D341Med (cell line): ENCODE measurements around the gene ADD1.
"Not testable (repeated sequence)": the region's sequence is repeated elsewhere in the genome, so short reads cannot be mapped to it uniquely, and the experiment has no call there.

Source experiments
- DNase-seq: peaks from one replicate; pipeline ENCODE4 v3.0.0; 2012; ENCODE audit warnings: low spot score

Gene ADD1

DNA sequence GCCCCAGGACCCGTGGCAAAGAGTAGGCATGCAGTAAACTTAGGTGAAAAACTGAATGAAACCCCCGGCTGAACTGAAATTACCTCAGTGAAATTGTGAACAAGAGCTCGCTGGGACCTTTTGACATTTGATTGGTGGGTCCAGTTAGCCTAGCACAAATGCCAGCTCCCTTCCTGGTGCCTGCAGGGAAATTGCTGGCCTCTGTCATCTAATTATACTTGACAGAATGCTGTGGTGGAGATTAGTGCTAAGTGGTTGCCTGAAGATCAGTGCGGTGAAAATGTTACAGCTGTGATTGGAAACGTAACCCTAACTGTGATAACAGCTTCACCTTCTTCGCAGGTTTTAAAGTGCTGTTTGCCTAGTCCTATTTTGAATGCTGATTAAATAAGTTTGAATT lies 43.0 kb downstream of the ADD1 start:
- peak; percentile 63 for DNase-seq

DNA sequence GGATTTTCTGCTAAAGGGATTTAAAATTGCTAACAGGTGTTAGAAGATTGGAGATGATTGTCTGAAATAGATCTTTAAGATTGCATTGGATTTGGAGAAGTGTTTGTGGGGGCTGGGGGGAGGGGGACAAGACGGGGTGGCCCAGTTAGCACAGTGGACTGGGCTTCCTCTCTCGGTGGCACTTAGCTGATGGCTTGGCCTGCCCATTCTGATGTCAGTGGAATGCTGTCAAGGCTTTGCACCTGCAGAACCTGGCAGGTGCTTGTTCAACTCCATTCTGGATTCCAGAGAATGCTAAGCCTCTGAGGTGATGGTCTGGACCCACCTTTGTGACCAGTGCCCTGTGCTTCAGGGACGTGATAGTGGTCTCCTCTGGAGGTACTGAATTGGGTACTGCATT lies 43.7 kb downstream of the ADD1 start:
- DNase-seq: no peak

DNA sequence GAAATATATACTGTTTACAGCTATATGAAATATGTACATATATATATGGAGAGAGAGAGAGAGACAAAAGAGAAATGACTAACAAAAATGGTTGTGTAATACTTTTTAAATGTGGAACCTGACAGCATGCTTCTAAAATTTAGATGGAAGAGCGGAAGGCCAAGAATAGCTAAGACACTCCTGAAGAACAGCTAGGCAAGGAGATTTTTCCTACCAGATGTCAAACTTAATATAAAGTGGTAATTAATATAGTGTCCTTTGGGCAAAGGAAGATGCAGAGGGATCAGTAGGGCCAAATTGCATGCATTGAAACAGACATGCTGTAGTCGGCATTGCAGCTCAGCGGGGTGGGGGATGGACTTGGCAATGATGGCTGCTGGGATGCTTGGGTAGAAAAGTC lies 45.2 kb downstream of the ADD1 start:
- no peak for DNase-seq

DNA sequence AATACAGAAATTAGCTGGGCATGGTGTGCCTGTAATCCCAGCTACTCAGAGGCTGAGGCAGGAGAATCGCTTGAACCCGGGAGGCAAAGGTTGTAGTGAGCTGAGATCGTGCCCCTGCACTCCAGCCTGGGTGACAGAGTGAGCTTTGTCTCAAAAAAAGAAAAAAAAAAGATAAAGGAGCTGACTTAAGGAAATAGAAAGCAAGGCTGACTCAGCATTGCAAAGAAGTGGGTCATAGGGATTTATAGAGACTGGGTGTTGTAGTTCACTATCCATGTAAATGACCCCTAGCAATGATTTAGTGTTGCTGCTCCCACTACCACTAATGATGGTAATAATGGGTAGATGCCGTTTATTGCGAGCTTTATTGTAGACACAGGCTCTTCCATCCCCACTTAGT lies 47.6 kb downstream of the ADD1 start:
- no peak for DNase-seq

DNA sequence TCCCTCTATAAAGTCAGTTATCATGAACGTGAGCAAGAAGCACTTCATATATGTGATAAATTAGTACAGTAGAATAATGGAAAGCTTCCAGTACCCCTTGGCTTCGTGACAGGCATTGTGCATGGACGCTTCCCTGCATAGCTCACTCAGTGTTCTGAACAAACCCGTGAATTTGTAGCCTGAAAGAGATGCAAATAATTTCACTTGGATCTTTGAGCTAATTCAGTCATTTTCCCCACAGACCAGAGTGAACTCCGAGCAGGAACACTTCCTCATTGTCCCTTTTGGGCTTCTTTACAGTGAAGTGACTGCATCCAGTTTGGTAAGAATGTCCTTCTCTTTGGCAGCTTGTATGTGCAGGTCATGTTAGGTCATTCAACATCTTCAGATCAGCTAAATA lies 50.1 kb downstream of the ADD1 start:
- no peak for DNase-seq

DNA sequence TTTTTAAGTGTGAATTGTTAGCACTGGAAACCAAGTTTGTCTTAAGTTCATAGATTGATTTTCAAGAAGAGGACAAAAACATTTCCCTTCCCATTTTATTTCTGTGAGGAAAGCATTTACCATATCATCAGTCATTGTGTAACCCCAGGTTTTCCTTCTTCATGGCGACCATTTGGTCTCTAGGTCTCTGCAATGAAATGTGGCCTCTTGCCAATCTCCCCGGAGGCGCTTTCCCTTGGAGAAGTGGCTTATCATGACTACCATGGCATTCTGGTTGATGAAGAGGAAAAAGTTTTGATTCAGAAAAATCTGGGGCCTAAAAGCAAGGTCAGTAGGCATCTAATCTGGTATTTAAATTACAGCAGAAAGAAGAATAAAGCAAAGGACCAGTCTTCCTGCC lies 54.4 kb downstream of the ADD1 start:
- no peak for DNase-seq

DNA sequence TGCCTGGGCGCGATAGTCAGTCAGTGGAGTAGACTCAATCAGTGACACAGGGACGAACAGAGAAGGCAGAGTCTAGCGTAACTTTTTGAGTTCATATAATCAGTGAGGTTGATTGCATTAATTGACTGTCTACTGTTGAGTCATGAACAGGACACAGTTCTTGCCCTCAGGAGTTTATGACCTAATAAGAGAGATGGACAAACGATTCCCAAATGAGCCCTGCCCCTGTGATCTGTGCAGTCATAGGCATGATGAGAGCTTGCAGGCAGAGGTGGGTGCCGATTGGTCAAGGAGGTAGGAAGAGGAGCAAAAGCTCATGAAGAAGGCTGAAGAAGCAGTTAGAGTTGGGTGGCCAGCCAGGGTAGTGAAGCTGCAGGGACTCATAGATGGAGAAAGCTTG lies 57.1 kb downstream of the ADD1 start:
- no peak for DNase-seq

DNA sequence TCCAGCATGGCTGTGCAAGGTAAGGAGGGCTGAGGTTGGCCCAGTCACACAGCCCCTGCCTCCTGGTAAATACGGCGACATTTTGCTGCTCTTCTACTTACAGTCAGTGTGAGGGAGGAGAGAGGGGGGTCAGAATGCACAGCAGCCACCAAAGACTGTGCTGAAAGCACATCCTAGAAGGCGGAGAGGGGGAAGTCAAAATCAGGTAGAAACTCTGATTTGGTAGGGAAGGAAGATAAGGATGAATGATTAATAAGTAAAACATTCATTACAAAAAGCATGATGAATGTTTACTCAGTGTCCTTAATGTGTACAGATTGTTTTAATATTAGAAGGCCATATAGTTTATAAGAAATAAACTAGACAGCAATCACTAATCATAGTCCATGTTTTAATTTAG lies 57.5 kb downstream of the ADD1 start:
- DNase-seq: no peak

DNA sequence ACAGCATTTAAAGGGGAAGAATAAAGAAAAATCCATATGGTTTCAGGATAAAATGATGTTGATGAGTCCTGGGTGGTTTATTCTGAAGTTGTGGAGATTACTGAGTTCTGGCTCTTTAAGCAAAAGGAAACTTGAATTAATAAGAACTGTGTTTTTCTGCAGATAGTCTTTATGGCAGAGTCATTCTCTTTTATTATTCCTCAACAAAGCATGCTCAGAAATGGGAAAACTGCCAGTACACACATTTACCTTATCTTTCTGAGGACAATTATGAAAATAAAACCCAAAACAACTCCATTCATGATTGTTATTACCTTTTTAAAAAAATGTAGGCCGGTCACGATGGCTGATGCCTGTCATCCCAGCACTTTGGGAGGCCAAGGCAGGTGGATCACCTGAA lies 58.5 kb downstream of the ADD1 start:
- DNase-seq: no peak

DNA sequence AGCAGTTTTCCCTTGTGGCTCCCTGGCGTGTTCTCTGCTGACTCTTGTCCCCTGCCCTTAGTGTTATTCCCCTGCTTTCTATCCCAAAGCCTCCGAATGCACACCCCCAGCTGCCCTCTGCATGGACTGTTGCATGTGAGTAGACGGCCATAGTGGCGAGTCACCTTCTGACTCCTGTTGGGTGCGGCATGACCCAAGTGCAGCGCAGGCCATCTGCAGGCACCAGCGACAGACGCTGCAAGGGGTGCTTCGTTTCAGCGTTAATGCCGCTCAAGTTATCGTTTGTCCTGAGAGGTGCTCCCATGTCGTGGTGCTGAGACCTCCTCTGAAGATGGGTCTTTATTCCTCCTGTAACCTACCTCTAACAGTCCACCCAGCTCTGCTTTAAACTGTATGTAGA lies 61.9 kb downstream of the ADD1 start:
- no peak for DNase-seq

DNA sequence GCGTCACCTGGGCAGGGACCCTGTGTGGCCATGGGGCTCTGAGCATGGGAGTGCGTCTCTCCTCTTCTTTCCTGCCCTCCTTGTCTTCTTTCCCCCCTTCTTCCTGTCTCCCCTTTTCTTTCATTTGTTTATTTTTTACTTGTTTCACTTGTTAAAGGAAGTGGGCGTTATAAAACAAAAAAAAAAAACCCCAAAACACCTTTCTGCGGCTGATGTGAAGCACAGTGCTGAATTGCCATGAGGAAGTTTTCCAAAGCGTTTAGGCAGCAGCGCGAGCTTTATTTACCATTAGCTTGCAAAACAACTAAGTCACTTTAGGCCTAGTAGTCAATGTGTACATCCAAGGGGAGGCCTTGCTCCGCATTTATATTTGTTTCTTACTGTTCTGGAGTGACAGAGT lies 62.6 kb downstream of the ADD1 start:
- DNase-seq: no peak

DNA sequence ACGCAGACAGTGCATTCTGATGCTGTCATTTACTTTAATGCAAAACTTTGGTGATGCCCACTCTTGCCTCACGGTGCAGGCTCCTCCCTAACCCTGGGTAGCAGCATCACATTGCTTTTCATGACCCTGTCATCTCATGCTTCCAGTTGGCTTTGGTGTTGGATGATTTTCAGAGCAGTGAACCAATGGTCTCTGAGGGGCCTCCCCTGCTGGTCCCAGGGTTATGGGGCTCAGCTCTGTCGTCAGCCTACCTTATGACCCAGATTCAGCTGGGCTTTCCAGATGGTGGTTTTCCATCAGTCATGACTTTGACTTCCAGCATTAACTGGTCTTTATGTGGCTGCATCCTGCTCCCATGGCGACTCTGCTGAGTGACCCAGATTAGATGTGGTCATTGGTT lies 63.6 kb downstream of the ADD1 start:
- no peak for DNase-seq

DNA sequence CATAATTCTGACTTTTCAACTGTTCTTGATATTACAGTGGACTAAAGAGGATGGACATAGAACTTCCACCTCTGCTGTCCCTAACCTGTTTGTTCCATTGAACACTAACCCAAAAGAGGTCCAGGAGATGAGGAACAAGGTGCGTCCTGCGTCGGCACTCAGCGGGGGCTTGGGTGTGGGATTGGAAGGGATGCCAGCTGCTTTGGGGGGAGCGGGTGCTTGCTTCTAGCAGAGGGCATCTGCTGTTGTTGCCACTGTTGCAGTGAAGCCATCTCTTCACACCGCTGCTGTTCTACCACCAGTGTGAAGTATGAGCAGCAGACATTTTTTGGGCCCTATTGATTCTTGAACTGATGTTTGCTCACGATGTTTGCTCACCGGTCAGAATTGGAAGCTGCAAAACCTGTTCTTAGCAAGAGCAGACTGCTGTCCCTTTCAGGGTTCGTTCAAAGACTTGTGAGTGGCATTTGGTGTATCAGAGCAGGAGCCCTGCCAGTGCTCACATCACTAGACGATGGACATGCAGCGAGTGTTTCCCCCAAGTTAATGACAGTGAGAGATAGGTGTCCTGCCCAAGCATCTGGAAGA lies 64.2 kb downstream of the ADD1 start:
- no peak for DNase-seq

DNA sequence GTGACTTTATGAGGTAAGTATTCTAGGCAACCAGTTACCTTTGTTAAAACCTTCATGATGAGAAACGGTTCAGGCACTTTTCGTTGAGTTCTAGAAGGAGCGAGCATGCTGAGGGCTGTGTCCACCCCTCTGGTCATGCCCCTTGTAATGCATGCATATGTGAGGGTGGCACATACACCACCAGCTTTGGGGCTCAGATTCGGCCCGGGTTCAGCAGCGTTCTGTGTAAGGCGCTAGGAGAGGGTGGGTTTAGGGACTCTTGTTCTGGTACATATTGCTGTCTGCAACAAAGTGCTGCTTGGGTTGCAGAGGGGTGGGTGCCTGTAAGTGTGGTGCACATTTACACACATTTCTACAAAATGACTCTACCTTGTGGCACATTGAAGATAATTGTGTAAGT lies 65.0 kb downstream of the ADD1 start:
- DNase-seq: no peak

DNA sequence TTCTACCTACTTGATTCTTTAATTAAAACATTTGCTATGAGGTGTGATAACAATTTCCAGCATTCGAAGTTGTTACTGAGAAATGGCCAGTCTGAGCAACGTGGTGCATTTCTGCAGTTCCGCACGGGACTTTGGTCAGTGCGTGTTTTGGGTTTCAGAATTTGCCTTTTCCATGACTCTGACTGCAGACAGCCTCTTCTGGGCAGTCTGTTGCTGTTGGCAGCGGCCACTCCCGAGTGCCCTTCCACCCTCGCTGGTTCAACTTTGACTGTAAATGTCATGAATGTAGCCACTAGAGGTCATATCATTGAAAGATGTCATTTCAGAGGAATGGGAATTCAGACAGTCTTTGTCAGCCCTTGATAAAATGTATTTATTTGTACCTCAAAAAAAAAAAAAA lies 65.9 kb downstream of the ADD1 start:
- no peak for DNase-seq

DNA sequence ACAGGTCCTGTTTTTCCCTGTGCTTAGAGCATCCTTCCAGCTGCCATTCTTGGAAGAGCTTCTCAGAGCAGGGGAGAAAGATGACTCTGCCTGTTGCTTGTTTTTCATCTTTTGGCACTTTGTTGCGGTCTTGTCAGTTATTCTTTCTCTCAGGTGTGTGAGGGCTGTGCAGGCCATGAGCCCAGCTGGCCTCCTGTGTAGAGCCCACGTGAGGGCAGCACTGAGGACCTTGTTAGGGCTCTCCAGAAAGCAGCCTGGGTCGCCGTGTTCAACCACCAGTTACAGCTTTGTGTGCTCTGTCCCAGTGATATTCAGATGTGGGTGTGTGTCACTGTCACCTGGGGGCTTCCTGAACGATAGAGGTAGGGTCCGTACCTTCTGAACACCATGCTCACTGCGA lies 66.8 kb downstream of the ADD1 start:
- DNase-seq: peak; percentile 52

DNA sequence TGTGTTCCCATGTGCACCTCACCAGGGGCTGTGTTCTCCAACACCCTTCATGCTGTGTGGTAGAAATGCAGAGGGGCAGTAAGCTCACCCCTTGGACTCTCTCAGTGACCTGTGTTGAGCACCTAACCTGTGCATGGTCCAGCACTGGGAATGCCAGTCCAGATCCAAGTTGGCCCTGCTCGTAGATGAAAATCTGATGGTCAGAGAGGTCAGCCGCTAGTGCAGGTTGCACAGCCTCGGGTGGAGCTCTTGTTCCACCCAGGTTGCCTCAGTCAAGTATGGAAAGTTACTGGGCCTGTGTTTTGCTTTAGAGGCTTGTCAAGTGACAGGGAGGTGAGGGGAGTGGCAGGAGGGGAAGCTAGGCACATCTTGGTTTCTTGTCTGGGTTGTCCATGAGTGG lies 68.2 kb downstream of the ADD1 start:
- DNase-seq: no peak

DNA sequence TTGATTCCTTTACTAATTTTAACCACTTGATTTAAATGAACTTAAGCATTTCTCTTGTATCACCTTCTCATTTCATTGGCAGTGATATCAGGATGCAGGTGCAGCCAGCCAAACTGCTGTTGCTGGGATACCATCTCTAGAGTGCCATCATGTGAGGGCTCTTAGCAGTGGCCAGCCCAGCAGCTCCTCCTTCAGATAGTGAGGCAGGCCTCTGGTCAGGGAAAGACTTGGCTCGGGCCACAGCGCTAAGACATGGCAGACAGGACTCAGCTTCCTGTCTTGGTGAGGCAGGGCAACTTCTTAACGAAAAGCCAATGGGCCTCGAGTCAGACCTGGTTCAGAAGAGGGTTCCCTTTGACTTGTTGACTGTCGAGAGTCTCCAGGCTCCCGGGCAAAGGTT lies 69.5 kb downstream of the ADD1 start:
- DNase-seq: no peak

DNA sequence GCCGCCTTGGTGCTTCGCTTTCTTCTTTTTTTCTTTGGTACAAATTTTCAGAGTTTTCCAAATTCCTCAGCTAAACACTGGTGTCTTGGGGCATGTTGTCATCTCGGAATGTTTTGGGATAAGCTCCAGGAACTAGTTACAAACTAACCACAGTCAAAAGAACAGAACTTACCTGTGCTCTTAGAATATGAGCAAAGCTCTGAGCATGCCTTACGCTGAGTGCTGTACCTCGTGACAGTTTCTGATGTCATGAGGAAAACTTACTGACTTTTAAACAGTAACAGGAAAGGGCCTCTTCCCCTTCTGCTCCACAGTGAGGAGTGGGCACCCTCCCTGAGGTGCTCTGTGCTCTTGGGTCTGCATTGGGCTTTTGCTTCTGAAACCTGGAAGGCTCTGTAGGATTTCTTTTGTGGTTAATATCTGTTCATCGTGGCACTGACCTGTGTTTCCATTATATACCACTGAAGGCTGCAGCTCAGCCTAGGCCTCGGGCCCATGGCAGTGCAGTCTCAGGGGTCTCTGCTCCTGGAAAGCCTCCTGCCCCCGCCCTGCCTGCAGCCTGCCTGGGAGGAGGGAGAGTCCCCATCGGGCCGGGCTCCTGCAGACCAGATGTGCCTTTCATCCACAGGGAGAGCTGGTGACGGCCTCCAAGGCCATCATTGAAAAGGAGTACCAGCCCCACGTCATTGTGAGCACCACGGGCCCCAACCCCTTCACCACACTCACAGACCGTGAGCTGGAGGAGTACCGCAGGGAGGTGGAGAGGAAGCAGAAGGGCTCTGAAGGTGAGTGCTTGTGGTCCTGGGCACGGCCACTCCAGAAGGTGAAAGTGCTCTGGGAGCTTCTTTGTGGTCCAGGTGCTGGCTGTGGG lies 70.8 kb downstream of the ADD1 start:
- DNase-seq: no peak

DNA sequence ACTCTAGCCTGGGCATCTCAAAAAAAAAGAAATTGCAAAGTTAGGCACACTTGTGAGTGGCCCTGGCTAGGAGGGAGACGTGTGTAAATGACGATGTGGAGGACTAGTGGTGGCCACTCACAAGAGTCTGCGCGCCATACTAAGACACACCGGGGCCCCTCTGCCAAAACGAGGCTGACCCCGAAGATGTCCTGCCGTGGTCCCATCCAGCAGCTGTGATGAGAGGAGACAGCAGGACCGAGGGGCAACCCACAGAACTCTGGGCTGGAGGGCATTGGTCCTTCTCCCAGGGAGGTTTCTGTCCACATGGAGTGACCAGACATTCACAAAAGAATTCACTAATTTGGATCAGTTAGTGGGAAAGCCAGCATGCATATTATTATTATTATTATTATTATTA lies 72.1 kb downstream of the ADD1 start:
- DNase-seq: no peak

DNA sequence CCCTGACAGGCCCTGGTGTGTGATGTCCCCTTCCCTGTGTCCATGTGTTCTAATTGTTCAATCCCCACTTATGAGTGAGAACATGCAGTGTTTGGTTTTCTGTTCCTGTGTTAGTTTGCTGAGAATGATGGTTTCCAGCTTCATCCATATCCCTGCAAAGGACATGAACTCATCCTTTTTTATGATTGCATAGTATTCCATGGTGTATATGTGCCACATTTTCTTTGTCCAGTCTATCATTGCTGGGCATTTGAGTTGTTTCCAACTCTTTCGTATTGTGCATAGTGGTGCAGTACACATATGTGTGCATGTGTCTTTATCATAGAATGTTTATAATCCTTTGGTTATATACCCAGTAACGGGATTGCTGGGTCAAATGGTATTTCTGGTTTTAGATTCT lies 73.1 kb downstream of the ADD1 start:
- not testable (repeated sequence) for DNase-seq

DNA sequence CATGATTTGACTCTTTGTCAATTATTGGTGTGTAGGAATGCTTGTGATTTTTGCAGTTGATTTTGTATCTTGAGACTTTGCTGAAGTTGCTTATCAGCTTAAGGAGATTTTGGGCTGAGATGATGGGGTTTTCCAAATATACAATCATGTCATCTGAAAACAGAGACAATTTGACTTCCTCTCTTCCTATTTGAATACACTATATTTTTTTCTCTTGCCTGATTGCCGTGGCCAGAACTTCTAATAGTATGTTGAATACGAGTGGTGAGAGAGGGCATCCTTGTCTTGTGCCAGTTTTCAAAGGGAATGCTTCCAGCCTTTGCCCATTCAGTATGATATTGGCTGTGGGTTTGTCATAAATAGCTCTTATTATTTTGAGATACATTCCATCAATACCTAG lies 74.7 kb downstream of the ADD1 start:
- not testable (repeated sequence) for DNase-seq

DNA sequence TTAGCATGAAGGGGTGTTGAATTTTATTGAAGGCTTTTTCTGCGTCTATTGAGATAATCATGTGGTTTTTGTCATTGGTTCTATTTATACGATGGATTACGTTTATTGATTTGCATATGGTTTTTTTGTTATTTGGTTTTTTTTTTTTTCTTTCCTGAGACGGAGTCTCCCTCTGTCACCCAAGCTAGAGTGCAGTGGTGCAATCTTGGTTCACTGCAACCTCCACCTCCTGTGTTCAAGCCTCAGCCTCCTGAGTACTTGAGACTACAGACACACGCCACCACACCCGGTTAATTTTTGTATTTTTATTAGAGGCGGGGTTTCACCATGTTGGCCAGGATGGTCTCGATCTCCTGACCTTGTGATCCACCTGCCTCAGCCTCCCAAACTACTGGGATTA lies 75.1 kb downstream of the ADD1 start:
- DNase-seq: not testable (repeated sequence)
